ENCODE results near the gene APOBEC3G. TPM values are rescaled to one million over a fixed set of nuclear protein-coding genes. Genes with fewer than 3 reads are reported as not detected.

The APOBEC3G gene
- total RNA-seq, 4 donors from 2014 or later, result 0.45 to 5.2 (median 1.5) TPM

GRCh38 chr22:39091126-39092081 lies 14.3 kb downstream of the APOBEC3G start:
- no peak overlapping the region for H3K4me3 ChIP-seq
- H3K36me3 ChIP-seq, result no peaks in the 10 kb centered on the region
- 88% methylated on average over 22 of the region's 23 CpGs for WGBS
- no peaks in the 10 kb centered on the region for H3K4me1 ChIP-seq
- no peak for TF ChIP-seq EP300 (IDR thresholded peaks at IDR 0.05)
- no peak for TF ChIP-seq POLR2AphosphoS5 (IDR thresholded peaks at IDR 0.05)
- TF ChIP-seq CTCF (IDR thresholded peaks at IDR 0.05), result no peak
- TF ChIP-seq POLR2A (IDR thresholded peaks at IDR 0.05), result no peak
- H3K27ac ChIP-seq, result no peak overlapping the region
- peaks cover 3% of the 10 kb centered on the region for H3K27me3 ChIP-seq
- no peaks in the 10 kb centered on the region for H3K9me3 ChIP-seq
- no peak for DNase-seq (ENCODE audit: low spot score in 2 of 2)

GRCh38 chr22:39092111-39092862 lies 15.2 kb downstream of the APOBEC3G start:
- Histone ChIP-seq H3K27me3 (peaks cover 3% of the 10 kb centered on the region), H3K4me3 (no peak overlapping the region), H3K36me3 (no peaks in the 10 kb centered on the region), H3K4me1 (peaks cover 6% of the 10 kb centered on the region), H3K9me3 (no peaks in the 10 kb centered on the region), H3K27ac (no peak overlapping the region)
- TF ChIP-seq EP300 (IDR thresholded peaks at IDR 0.05), result no peak
- no peak for TF ChIP-seq CTCF (IDR thresholded peaks at IDR 0.05)
- no peak for TF ChIP-seq POLR2A (IDR thresholded peaks at IDR 0.05)
- no peak for TF ChIP-seq POLR2AphosphoS5 (IDR thresholded peaks at IDR 0.05)
- no peak for DNase-seq (ENCODE audit: low spot score in 2 of 2)
- WGBS, result 66% methylated on average over 8 of the region's 8 CpGs

DNA sequence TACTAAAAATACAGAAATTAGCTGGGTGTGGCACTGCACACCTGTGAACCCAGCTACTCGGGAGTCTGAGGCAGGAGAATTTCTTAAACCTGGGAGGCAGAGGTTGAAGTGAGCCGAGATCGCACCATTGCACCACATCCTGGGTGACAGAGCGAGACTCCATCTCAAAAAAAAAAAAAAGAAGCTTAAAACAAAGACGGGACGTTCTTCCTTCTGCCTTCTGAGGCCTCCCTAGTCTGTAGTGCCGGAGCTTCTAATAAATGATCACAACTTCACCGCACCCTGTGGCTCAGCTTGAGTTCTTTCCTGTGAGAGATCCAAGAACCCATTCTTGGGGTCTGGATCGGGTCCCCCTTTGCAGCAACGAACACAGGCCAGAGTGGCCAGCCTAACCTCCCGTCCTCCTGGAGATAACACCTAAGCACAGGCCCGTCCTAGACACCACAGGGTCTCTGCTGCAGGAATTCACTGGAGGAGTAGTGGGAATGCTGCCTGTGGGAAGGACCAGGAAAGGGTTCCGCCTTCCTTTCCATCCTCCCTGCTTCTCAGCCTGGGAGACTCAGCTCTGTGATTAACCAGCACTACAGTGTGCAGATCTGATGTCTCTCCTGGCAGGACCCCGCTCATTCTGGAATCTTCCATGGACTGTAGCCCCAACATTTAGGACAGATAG lies 17.8 kb downstream of the APOBEC3G start:
- Histone ChIP-seq H3K27me3 (peaks cover 3% of the 10 kb centered on the region), H3K9me3 (no peaks in the 10 kb centered on the region), H3K36me3 (no peaks in the 10 kb centered on the region), H3K4me3 (no peak overlapping the region), H3K4me1 (peaks cover 13% of the 10 kb centered on the region), H3K27ac (no peak overlapping the region)
- TF ChIP-seq POLR2A (IDR thresholded peaks at IDR 0.05) (no peak), EP300 (IDR thresholded peaks at IDR 0.05) (no peak), POLR2AphosphoS5 (IDR thresholded peaks at IDR 0.05) (no peak), CTCF (IDR thresholded peaks at IDR 0.05) (no peak)
- 92% methylated on average over 12 of the region's 14 CpGs for WGBS
- no peak for DNase-seq (ENCODE audit: low spot score in 2 of 2)

- DNase-seq (ENCODE audit: low spot score in 2 of 2), result no peak
- TF ChIP-seq POLR2AphosphoS5 (IDR thresholded peaks at IDR 0.05) (no peak), EP300 (IDR thresholded peaks at IDR 0.05) (no peak)
- Histone ChIP-seq H3K4me3 (no peak overlapping the region), H3K9me3 (no peaks in the 10 kb centered on the region), H3K27me3 (no peaks in the 10 kb centered on the region), H3K27ac (no peak overlapping the region), H3K4me1 (peaks cover 13% of the 10 kb centered on the region), H3K36me3 (no peaks in the 10 kb centered on the region)
- WGBS, result 92% methylated on average over 3 of the region's 3 CpGs
These were observed 18.9 kb downstream of the APOBEC3G start for GRCh38 chr22:39095971-39096370.

- Histone ChIP-seq H3K4me3 (no peak within 1 kb of the TSS), H3K9me3 (no peaks in the 10 kb centered on the region), H3K4me1 (peaks cover 13% of the 10 kb centered on the region), H3K27ac (no peak within 1 kb of the TSS), H3K27me3 (no peaks in the 10 kb centered on the region), H3K36me3 (no peaks in the 10 kb centered on the region)
- TF ChIP-seq POLR2A (IDR thresholded peaks at IDR 0.05) (no peak), CTCF (IDR thresholded peaks at IDR 0.05) (no peak), EP300 (IDR thresholded peaks at IDR 0.05) (no peak), POLR2AphosphoS5 (IDR thresholded peaks at IDR 0.05) (no peak)
- WGBS, result 63% methylated on average over 9 of the region's 9 CpGs
- no peak for DNase-seq (ENCODE audit: low spot score in 2 of 2)
These were observed 20.3 kb downstream of the APOBEC3G start, which contains the start of gene APOBEC3H for GRCh38 chr22:39097098-39098020. APOBEC3H (plus strand) TSS chr22:39097244; CDS start chr22:39100279, 3,035 bp downstream.

Data from suprapubic skin (tissue), 4 donors.